Esophagus muscularis mucosa (tissue), 4 donors: ENCODE data around the gene ZSCAN16.

Source experiments
- EP300 ChIP-seq: sonication (generic); formaldehyde crosslinking; IDR thresholded peaks from one replicate; pipeline ENCODE4 v1.6.1; 2017; ENCODE audit warnings: antibody characterized with exemption
- POLR2AphosphoS5 ChIP-seq, 2 donors: sonication (generic); formaldehyde crosslinking; IDR thresholded peaks; one replicate each; pipeline ENCODE4 v1.6.1; 2017; ENCODE audit warnings: antibody characterized with exemption in 2 of 2
- TF ChIP-seq, protein P1 (sequence below), 3 experiments: fragments of 200-600 bp in 2 of 3; fragments of 450-650 bp in 1 of 3; sonication (generic) in 2 of 3; IDR thresholded peaks; one replicate each; pipeline ENCODE4 v1.5.1; 2017 to 2019; ENCODE audit warnings: antibody characterized with exemption in 3 of 3, mild to moderate bottlenecking in 2 of 3, moderate library complexity in 1 of 3

DNA sequence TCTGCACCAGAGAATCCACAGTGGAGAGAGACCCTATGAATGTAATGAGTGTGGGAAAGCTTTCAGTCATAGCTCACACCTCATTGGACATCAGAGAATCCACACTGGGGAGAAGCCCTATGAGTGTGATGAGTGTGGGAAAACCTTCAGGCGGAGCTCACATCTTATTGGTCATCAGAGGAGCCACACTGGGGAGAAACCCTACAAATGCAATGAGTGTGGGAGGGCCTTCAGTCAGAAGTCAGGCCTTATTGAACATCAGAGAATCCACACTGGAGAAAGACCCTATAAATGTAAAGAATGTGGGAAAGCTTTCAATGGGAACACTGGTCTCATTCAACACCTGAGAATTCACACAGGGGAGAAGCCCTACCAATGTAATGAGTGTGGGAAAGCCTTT, 29.1 kb downstream of the ZSCAN16 start:
- TF ChIP-seq, protein P1, sequence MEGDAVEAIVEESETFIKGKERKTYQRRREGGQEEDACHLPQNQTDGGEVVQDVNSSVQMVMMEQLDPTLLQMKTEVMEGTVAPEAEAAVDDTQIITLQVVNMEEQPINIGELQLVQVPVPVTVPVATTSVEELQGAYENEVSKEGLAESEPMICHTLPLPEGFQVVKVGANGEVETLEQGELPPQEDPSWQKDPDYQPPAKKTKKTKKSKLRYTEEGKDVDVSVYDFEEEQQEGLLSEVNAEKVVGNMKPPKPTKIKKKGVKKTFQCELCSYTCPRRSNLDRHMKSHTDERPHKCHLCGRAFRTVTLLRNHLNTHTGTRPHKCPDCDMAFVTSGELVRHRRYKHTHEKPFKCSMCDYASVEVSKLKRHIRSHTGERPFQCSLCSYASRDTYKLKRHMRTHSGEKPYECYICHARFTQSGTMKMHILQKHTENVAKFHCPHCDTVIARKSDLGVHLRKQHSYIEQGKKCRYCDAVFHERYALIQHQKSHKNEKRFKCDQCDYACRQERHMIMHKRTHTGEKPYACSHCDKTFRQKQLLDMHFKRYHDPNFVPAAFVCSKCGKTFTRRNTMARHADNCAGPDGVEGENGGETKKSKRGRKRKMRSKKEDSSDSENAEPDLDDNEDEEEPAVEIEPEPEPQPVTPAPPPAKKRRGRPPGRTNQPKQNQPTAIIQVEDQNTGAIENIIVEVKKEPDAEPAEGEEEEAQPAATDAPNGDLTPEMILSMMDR (IDR thresholded peaks at IDR 0.05), result no peak
- TF ChIP-seq POLR2AphosphoS5 (IDR thresholded peaks at IDR 0.05) (no peak), EP300 (no peak)
